Activated T-cell treated with anti-CD3 and anti-CD28 coated beads, Interleukin-2, amount 50 U/mL, for 48 hours (primary cell): ENCODE results near the gene IREB2.

ENCODE experiments used
- DNase-seq, 2 experiments: peaks; one replicate each; pipeline ENCODE4 v3.0.0-alpha.2; 2020

Gene IREB2

DNA sequence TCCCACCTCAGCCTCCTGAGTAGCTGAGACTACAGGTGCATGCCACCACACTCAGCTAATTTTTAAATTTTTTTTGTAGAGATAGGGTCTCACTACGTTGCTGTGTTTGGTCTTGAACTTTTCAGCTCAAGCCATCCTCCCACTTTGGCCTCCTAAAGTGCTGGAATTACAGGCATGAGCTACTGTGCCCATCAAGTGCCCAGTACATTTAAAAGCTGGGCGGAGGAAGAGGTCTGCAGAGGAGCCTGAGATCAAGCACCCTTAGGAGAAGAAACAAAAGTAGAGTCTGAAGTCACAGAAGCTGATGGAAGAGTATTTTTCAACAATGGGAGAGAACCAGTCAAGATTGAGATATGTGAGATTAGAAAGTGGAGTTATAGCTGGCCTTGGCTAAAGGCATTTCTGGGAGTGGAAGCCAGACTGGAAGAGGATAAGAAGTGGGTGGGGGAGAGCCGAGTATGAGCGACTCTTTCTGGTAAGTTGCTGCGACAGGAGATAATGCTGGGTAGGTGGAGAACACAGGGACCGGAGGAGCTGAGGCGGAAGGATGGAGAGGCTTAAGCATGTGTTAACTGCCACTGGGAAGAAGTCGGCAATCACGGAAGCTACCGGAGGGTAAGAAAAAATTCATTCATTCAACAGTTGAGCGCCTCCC, 782 bp upstream of the IREB2 start:
- DNase-seq = peak in 1 of 2 experiments; percentile 26

DNA sequence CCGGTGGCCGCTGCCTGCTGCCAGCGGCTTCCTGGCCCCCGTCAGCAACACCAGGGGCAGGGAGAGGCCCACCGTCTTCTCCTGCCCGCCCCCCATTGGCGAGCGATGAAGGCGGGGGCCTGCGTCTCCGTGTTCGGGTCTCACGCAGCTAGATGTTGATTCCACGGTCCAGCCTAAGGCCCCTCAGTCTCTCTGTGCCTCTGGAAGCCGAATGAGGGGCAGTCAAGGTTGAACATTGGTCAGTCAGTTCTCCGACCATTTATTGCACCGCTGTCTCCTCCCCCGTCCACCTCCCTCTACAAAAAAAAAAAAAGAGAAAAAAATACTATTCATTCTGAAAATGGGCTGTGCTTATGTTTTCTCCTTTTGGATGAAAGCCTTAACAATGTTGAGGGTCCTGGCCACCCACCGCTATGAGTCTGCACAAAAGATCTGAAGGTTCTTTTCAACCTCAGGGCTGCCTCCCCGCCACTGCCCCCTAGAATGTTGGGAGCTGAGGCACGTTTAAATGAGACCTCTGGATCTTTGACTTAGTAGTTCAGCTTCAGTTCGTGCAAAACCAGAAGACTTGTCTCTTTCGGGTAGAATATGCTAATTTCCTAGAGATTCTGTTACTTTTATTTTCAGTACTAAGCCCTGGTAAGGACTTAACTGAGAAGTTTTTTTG, 736 bp downstream of the IREB2 start:
- peak; percentile 56 to 60 for DNase-seq

DNA sequence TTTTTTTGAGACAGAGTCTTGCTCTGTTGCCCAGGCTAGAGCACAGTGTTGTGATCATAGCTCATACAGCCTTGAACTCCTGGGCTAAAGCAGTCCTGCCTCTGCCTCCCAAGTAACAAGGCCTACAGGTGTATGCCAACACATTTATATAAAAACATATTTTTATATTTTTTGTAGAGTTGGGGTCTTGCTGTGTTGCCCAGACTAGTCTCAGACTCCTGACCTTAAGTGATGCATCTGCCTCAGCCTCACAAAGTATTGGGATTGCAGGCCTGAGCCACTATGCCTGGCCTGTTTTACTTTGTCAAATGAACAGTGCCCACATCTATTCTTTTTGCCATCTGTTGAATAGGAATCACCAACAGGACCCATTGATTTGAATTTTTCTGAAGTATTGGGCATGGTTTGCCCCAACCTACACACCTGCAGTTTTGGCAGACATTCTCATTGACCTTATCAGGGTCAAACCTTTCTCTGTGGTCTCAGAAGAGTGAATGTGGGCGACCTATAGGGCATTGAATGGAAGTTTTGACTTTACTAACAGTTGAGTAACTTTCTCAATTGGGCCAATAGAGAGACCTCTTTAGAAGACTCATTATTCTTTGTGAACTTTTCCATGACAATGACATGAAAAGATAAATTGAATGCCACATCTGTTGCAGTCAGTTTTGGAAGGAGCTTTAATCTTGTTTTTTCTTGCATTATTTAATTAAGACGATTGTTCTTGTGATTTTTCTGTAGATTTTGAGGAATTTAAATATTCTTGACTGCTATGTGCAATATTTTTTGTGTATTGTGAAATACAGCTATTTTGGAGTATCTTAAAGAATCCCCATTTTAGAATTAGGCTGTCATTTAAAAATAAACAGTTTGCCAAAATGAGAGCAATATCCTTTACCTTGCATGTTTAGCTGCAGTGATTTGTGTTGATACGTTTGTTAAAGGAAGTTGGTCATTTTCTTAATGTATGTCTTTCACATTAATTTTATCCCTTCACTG, 2.7 kb downstream of the IREB2 start:
- peak in 1 of 2 experiments; percentile 28 for DNase-seq

DNA sequence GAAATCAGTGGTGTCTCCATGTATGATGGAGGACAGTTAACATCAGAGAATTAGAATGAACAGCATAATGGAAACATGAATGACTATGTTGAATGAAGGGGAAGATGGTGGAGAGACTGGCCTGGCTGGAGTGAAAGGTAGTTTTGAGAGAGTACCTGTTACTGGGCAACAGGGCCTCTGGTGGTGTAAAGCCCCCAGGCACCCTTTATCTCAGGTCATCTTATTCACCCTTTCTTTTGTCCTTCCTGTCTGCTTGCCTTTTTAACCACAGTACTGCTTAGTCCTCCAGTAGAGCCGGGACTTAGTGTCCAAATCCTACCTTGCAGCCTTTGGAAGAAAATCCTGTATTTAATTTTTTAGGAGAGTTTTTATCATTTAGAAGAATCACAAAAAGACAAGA, 6.2 kb downstream of the IREB2 start:
- DNase-seq = no peak

DNA sequence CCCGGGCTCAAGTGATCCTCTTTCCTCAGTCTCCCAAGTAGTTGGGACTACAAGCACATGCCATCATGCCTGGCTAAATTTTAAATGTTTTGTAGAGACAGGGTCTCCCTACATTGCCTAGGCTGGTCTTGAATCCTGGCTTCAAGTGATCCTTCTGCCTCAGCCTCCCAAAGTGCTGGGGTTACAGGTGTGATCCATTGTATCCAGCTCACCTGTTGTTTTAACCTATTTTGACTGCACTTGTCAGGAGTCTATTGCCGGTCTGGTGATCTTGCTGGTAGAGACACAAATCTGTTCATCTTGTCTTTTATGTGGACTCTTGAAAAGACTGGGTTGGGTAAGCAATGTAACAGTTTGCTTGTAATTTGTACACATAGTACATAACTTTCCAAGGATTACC, 7.9 kb downstream of the IREB2 start:
- no peak for DNase-seq

DNA sequence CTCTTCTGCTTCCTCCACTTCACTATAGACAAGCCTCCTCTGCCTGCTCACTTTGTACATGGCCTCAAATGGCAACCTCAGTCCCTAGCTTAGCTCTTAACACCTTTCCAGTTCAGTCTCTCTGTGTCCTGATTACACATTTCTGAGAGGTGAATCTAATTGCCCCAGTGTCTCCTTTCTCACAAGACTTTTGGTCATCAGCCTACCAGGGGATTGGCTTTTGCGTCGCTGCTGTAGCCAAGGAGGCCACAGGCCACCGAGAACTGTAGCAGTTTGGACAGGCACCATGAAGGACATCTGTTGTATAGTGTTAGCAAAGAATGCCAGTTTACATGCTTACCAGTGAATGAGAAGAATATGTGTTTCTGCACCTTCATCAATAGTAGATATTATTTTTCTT, 8.5 kb downstream of the IREB2 start:
- DNase-seq = no peak

DNA sequence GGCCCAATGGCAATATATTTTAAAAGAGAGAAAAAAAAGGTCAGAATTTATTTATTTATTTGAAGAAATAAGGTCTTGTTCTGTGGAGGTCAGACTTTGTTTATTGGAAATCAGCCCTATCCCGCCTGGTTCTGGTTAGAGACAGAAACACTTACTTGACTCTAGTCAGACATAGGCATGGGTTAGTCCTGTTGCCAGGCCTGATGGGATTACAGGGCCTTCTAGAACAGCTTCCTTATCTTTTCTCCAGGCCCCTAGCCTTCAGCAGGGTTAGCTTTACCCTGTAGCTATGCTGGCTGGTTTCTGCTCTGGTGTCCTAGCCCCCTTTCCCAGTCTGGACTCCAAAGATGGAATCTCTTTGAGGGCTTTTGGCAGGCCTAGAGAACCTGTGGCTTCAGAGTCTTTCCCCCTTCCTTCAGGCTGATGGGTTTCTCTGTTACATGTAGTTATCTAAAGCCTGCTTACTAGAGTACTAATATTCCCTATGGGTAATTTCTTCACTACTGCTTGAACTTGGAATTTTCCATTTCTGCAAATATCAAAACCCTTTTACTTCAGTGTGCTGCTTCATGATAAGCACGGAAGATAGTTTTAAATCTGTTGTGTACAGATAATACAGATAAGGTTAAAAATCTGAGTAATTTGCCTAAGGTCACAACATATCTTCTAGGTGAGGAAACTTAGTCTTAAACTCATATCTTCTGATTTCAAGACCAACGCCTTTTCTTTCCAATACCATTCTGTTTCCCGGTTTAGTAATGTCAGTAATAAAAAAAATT, 10.6 kb downstream of the IREB2 start:
- DNase-seq = no peak

DNA sequence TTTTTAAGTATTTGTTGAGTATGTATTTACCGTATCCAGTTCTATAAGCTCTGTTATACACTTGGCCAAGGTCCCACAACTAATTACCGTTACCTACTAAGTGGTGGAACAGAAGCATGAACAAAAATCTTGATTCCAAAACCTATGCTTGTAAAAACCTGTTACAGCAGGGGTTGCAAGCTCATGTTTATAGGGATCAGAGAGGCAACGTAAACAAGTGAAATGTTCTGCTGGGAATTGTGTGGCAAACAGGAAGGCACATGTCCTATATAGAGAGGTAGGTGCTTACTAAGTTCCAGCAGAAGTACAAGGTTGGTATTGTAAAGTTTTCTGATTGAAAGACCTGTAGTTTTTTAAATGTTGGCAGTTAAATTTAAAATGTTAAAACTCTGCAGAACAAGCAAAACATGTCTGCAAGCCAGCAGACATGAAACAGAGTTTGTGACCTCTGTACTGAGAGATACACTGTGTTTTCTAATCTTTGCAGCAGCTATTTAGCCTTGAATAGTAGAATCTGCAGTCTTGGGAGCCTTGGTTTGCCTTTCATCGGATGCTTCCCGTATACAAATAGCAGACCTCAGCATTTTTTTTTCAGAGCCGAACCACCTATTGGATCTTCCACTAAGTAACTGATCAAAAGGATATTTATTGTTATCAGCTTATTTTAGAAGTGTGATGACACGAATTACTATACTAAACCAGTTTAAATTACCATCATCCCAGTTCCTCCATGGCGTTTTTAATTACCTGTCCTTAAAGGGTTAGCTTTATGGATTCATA, 11.4 kb downstream of the IREB2 start:
- DNase-seq = no peak

DNA sequence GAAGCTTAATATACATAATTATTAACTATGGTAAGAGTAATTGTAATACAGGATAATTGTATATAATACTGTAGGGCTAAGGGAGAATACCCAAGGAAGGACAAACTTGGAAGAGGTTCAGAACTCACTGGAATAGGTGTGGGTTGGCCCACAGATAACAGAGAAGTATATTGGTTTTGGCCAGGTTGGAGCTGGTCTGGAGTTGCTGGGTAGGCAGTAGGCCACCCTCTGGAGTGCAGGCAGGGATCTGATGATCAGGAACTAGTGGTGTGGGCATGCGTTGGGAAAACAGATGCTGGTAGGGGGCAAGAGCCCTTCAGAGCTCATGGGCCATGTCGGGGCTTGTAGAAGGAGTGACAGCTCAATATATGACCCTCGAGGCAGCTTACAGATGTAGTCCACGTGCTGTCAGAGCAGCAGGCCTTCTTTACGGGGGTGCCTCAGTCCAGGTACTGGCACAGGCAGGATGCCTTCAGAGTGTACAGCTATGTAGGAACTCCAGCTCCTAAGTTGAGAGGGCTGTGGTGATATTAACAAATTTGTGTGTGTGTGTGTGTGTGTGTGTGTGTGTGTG, 12.4 kb downstream of the IREB2 start:
- no peak for DNase-seq

DNA sequence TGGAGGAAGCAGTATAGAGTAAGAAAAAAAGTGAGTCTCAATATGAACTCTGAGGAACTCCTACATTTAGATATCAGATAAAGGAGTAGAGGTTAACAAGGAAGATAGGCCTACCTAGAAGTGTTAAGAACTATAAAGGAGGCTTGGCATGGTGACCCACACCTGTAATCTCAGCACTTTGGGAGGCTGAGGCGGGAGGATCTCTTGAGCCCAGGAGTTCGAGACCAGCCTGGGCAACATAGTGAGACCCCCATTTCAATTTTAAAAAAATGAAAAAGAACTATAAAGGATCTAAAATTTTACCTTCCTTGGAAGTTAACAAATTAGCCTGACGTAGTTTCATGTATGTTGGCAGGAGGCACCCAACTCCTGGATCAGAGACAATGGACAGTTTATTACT, 14.5 kb downstream of the IREB2 start:
- DNase-seq = no peak

DNA sequence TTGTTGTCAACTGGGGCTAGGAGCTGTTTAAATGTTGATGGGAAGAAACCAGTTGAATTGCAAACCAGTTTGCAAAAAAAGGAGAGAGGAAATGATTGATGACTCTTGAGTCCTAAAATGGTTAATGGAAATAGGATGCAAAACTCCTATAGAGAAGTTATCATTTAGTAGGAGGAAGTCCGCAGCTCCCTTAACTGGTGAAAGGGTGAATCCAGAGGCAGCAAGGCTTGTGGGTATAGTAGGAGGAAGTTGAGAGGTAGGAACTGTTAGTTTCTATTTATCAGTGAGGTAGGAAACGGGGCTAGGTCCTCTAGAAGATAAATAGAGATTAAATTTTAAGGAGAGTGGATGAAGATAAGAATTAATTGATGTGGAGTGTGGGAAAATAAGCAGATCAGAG, 15.4 kb downstream of the IREB2 start:
- DNase-seq = no peak

DNA sequence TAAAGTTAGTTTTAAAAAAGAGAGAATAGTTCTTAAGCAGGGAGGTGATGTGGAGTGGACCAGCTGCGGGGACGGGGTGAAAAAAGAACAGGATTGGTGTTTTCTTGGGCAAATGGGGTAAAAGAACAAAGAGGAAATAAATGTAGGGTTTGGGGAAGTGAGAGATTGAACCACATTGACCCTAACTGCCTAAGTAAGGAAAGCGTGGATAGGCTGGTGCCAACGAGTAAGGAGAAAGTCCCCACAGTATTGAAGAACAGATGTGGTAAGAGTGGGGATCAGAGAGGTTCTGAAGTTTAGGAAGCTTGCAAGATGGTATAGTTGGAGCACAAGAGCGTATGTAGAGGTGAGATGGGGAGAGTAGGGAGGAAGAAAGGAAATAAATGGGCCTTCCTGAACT, 17.0 kb downstream of the IREB2 start:
- DNase-seq = no peak

DNA sequence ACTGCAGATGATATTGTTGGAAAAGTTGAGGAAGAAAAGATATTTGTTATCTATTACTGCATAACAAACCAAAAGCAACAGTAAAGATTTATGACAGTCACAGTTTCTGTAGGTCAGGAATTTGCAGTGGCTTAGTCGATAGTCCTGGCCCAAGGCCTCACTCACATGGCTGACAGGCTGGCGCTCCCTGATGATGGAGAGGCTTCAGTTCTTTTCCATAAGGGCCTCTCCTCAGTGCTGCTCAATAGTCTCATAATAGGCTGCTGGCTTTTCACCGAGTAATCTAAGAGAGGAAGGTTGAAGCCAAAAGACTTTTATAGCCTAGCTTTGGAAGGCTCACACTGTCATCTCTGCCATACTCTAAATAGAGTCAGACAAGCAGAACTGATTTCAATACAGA, 17.7 kb downstream of the IREB2 start:
- DNase-seq = no peak

DNA sequence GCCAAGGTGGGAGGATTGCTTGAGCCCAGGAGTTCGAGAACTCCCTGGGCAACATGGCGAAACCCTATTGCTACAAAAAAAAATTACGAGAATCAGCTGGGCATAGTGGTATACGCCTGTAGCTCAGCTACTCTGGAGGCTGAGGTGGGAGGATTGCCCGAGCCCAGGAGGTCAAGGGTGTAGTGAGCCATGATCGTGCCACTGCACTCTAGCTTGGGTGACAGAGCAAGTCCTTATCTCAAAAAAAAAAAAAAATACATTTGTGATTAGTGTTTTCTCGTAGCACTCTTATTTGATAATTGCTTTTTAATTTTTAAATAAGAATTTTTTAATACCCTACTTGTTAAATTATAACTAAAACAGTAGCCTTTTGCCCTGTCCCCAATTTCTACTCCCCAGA, 18.4 kb downstream of the IREB2 start:
- no peak for DNase-seq

DNA sequence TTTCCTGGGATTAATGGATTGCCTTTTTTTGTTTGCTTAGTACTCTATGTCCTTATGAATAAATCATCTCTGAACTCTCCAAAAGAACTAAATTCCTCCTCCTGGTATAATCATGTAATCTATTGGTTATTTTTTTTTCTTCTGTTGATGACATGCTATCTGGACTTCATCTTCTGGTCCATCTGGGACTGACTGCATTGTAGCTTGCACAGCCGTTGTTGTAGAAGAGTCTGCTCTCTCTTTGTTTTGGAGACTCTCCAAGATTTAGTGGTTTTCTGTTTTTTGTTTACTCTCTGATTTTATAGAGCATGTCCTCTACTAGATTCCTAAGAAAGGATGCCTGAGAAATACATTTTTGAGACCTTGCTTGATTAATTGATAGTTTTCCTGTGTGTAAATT, 19.1 kb downstream of the IREB2 start:
- DNase-seq = no peak

DNA sequence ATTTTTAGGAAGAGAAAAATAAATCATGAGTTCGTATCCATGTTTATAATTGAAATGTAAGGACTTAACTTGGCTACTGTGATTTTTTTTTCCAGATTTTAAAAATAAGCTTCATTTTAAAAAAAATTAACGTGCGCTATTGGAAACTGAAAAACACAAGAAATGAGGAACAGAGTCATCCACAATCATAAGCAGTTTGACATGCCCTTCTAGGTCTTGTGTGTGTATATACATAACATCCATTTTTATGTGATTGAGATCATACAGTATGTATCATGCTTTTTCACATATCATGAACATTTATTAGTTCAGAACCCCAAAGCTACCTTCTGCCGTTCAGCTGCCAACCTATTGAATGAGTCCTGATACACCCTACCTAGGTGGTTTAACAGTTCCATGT, 22.7 kb downstream of the IREB2 start:
- DNase-seq = no peak

DNA sequence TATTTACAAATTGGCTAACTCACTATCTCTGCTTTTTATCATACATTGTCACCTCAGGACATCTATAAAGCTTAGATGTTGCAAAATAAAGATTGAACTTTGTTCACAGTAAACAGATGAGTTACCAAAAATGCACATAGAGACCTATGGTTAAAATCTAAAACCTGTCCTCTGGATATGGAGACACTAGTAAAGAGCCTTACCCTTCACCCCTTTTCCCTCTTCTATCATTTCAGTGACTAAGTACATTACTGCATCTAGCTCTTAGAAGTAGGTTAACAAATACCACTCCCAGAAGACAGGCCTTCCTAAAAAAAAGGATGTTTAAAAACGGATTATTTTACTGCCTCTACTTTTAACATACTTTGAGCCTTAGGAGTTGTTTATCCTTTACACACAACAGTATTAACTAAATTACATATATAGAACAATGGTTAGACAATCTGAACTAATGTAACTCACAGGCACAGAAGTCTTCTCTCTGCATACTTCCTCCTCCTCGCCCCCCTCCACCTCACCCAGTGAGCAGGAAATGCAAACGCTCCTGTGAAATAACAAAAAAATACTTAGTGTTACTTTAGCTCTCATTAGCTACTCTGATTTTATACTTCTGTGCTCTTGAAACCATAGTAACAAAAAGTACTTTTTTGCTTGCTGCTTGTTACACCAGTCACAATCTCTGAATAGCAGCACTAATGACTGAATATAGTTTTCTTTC, 23.3 kb downstream of the IREB2 start:
- no peak for DNase-seq

DNA sequence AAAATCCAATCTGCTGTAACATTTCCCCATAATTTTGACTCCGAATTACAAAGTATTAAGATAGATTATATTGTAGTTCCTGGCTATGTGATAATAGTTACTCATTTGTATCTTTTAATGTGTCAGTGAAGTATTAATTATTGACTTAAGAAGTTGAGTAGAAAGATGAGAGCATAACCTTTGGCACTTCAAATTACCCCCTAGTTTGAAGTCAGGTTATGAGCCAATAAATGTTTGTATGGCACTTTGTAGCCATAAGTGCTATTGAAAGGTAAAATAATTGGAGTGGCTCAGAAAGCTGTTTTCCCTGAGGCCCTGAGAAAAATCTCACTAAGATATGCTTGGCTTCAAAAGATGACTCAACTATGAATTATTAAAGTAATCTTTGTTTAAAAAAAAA, 31.0 kb downstream of the IREB2 start:
- no peak for DNase-seq

DNA sequence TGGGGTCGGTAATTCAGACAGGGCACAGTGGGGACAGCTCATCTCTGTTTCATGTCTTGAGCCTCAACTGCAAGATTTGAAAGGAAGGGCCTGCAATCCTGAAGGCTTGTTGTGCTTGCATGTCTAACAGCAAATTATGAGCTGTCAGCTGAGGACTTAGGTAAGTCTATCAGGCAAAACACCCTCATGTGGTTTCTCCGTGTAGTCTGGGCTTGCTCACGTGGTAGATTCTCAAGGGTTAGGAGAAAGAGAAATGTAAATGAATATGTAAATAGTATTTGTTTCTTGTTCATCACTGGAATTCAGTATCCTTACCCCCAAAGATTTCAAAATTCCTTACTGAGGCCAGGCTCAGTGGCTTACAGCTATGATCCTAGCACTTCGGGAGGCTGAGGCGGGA, 39.3 kb downstream of the IREB2 start:
- DNase-seq = no peak

DNA sequence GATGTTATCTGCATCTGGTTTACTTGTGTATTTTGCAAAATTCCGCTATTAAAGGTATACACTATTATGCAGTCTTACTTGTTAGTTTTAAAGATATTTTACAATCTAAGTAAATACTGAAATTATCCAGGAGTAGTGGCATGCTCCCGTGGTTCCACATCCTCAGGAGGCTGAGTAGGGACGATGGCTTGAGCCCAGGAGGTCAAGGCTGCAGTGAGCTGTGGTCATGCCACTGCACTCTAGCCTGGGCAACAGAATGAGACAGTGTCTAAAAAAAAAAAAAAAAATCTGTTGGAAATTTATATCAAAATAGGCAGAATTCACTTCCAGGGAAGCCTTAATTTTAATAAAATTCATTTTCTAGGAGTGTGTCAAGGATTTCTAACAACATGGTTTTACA, 41.6 kb downstream of the IREB2 start:
- no peak for DNase-seq

DNA sequence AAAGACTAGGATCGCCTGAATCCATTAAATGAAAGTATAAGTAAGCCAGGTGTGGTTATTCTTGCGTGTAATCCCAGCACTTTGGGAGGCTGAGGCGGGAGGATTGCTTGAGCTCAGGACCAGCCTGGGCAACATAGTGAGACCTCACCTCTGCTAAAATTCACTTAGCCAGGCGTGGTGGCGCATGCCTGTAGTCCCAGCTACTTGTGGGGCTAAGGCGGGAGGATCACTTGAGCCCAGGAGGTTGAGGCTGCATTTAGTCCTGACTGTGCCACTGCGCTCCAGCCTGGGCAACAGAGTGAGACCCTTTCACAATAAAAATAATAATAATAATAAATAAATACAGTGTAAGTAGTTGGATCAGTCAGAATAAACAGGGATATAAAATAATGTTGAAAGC, 43.9 kb downstream of the IREB2 start:
- DNase-seq = no peak
